Fibroblast of mammary gland (primary cell): ENCODE data around the gene WWOX.
A peak's percentile ranks its signal among the peaks of the same experiment; 100 is the strongest.

Experiments
- DNase-seq: peaks from one replicate; pipeline ENCODE4 v3.0.0-alpha.2; 2010; ENCODE audit warnings: low read depth
- H3K4me3 ChIP-seq: 2 replicates; pipeline ENCODE4 v1.5.1; 2011; ENCODE audit warnings: low read depth, mild to moderate bottlenecking, low read length, moderate library complexity; ENCODE audit not compliant: control insufficient read depth
- CTCF ChIP-seq: conservative IDR thresholded peaks from 2 replicates; pipeline ENCODE4 v1.5.1; 2011; ENCODE audit warnings: low read depth, low read length, inconsistent platforms; ENCODE audit not compliant: control insufficient read depth, insufficient read depth

The WWOX gene

GRCh38 chr16:78310990-78311561, 211.6 kb downstream of the WWOX start:
- H3K4me3 ChIP-seq, result no peak overlapping the region
- DNase-seq, result no peak
- TF ChIP-seq CTCF, result no peak

GRCh38 chr16:78311831-78312230, 212.4 kb downstream of the WWOX start:
- TF ChIP-seq CTCF, result no peak
- no peak for DNase-seq
- H3K4me3 ChIP-seq, result no peak overlapping the region

- TF ChIP-seq CTCF, result no peak
- no peak for DNase-seq
- no peak overlapping the region for H3K4me3 ChIP-seq
Measured at GRCh38 chr16:78317564-78318240, 218.2 kb downstream of the WWOX start.

- no peak for TF ChIP-seq CTCF
- DNase-seq, result no peak
- H3K4me3 ChIP-seq, result no peak overlapping the region
Measured at GRCh38 chr16:78321620-78322360, 222.3 kb downstream of the WWOX start.

- DNase-seq, result no peak
- TF ChIP-seq CTCF, result no peak
Measured at GRCh38 chr16:78323315-78323714, 223.9 kb downstream of the WWOX start.

GRCh38 chr16:78324649-78325285, 225.3 kb downstream of the WWOX start:
- no peak overlapping the region for H3K4me3 ChIP-seq
- no peak for TF ChIP-seq CTCF
- DNase-seq, result peak; percentile 33

More at GRCh38 chr16:78323315-78323714, 223.9 kb downstream of the WWOX start:
- H3K4me3 ChIP-seq, result no peak overlapping the region
